Stimulated activated CD8-positive, alpha-beta memory T cell treated with anti-CD3 and anti-CD28 coated beads, Interleukin-2, amount 100 ng/mL, for 1 hour (primary cell): ENCODE results near the gene COA1.
A peak's percentile ranks its signal among the peaks of the same experiment; 100 is the strongest.

Source experiments
- DNase-seq, 2 donors: peaks; one replicate each; pipeline ENCODE4 v3.0.0-alpha.2; 2020; ENCODE audit warnings: low read depth in 2 of 2

The COA1 gene

GRCh38 chr7:43653466-43653865 is 75.9 kb downstream of the COA1 start:
- no peak for DNase-seq

DNA sequence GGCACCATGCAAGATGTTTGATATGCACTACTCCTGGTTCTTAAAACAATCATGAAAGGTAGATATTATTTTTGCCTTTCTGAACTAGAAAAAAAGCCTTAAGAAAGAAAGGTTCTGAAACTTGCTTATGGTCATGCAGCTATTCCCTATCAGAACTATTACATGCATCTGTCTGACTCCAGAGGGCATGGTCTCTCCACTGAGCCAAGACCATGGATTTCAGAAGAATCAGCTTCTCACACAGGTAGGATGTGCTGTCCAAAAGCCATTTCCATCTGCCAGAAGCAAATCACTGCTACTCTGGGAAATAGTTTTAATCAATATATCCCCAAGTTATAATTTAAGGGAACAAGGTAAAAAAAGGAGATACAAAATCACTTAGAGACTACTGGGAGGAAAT is 77.0 kb downstream of the COA1 start:
- DNase-seq = no peak

- DNase-seq = no peak
Measured at GRCh38 chr7:43650457-43651052, 78.8 kb downstream of the COA1 start.

DNA sequence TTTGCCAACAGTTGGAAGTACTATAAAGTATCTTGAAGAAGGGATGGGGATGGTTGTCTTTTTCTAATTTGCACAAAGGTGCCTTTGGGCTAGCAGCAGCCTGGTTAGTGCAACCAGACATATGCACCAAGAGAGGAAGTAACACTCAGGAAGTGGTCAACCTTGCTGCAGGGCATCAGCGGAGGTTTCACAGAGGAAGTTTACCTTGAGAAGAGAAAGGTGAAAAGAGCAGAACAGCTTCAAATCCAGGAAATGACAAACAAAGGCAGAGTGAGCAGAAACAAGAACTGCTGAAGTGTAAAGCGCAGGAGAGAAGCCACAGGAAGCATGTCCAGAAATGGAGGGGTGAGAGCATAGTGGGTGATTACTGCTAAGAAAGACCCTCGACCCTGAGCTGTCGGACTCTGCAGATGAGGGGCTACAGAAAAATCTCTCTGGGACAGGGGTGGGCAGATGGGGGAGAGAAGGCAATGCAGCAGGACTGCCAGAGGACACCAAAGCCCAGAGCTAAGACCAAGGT is 79.5 kb downstream of the COA1 start:
- DNase-seq = peak; percentile 34 to 36

- peak; percentile 38 to 50 for DNase-seq
Measured at GRCh38 chr7:43648473-43649406, 80.6 kb downstream of the COA1 start.

- DNase-seq = no peak
Measured at GRCh38 chr7:43647673-43648472, 81.5 kb downstream of the COA1 start.

GRCh38 chr7:43647339-43647672 is 82.0 kb downstream of the COA1 start:
- no peak for DNase-seq

DNA sequence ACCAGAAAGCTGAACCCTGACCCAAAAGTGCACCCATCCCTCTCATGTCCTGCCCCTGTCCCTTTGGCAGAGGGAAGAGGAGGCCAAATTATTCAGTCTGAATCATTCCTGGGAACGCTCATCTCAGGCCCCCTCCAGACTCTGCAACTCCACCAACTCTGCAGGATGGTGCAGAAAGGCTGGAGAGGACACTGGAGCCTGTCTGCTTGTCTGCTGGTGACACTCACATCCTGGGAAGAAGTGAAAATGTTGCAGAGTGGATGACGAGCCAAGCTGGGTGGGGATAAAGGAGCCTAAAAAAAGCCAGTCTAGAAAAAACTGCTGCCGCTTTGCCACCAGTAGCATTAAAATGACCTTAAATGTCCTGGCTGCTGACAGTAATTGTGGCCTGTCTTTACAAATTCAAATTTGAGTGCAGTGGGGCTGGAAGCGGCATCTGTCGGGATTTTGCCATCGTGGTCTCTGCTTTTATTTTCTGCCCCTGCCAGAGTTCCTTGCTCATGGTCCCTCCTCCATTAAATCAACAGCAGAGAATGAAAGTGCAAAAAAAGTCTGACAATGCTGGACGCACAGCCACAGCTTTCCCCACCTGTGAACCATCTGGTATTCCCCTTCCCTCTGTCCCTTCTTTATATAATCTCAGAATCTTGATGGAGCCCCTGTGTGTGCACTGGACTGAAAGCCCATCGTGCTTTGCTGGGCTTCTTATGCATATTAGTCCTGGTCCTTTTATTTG is 82.6 kb downstream of the COA1 start:
- DNase-seq = no peak

GRCh38 chr7:43645699-43646226 is 83.6 kb downstream of the COA1 start:
- no peak for DNase-seq

DNA sequence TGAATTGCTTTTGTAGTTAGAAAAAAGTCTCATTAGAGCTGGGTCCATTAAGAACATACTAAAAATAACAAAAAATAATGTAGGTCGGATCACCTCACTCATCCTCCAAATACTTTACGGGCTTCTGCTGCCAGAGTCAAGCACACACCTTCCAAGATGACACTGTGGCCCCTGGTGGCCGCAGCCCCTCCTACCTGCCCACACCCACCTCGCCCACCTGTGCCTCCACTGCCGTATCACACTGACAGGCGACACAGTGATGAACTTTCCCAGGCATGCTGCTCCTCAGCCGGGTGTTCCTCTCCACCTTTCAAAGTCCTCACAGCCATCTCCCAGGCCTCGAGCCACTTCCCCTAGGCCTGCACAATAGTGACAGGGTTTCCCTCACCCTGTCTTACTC is 85.5 kb downstream of the COA1 start:
- no peak for DNase-seq

DNA sequence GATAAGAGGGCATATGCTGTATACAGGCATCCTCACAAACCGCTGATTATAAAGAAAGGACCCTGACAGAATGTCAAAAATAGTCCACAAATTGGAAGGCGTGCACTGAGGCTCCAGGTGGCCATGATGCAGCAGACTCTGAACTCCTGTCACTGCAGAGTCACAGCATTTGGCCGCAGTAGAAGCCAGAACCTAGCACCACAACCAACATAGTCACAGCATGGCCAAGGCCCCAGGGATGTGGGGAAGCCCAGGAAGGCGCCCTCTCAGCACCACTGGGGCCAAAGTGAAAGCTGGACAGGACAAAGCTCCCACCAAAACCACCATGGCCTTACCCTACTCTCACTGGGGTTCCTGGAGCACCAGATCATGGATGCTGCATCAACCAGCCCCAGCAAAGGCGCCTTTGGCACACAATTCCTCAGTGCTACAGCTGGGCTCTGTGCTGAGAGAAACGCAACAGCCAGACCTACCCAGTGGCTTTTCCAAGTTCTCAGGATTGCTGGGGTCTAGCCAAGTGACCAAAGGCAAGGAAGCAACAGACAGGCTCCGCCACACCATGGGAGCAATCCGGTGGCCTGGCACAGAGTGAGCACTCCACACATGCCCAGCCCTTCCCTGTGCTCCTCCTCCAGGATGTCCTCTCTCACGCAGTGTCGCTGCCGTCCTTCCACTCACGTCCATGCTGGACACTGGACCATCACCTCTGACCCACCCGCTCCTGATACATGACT is 86.3 kb downstream of the COA1 start:
- DNase-seq = no peak

GRCh38 chr7:43640679-43641078 is 88.6 kb downstream of the COA1 start:
- DNase-seq = no peak

GRCh38 chr7:43639858-43640491 is 89.3 kb downstream of the COA1 start:
- no peak for DNase-seq

DNA sequence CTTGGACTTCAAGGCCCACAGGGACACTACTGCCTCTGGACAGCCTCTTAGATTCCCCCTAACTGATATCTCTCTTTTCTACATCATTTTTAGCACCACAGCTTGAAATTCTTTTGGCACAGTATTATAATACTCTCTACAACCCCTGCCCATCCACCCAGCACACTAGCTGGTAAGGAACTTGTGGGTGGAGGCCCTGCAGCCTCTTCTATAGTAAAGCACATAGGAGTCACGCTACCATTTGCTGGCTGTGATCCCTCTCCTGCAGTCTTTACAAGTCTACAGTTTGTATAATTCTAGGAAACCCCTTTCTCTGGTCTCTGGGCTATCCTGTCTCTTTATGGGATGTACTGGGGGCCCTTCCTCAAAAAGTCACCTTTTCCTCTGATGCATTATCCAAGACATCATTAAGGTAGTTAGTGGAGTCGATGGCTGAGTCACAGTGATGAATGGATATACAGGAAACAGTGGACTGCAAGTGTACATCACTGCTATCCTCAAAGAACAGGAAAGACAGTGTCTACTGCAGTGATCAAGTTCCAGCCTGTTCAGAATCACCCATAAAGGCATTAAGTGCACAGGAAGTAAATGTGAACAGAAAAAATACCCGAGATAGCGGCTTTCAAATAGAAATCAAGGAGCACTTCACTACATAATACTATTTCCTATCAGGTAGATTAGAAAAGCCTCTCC is 92.1 kb downstream of the COA1 start:
- DNase-seq = no peak

DNA sequence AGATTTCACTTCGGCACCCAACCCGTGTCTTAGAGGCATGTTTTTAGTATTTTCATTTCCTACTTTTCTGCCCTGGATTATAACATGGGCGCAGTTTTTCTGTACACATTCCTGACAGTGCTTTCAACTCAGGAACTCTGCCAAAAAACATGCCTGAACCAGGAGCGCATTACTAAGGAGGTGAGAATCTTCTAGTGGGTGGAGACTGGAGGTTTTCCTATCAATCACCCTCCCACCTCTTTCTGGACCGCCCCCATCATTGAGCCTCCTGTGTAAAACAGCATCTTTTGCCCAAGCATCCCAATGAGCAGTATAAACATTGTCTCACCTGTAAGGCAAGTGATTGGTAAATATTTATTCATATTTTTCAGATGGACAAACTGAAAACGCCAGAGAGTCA is 93.2 kb downstream of the COA1 start:
- no peak for DNase-seq

DNA sequence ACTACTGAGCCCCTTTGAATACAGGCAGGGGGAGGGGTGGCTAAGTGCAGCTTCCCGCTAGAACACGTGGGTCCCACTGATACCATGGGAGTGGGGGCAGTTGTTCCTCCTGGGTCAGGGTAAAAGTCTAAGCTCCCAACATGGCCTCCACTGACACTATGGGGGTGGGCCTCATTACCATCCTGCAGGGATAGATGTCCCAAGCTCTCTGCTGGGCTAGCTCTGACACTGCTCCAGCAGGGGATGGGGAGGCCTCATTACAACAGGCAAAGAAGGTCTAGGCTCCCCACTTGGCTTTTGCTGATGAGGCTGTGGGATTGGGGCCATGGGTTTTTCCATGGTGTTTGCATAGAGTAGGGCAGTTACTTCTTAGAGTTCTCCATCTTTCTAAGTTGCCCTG is 94.9 kb downstream of the COA1 start:
- DNase-seq = no peak

- DNase-seq = no peak
Measured at GRCh38 chr7:43632746-43633145, 96.6 kb downstream of the COA1 start.

DNA sequence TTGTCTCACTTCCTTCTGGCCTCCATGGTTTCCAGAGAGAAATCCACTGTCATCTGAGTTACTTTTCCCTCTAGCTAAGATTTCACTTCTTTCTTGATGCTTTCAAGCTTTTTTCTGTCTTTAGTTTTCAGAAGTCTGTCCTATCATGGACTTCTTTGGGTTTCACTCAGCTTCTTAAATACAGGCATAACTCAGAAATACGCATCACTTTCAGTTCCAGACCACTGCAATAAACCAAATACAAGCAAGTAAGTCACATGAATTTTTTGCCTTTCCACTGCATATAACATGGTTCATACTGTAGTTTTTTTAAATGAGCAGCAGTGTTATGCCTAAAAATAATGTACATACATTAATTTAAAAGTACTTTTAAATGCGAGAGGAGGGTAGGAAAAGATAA is 97.8 kb downstream of the COA1 start:
- no peak for DNase-seq

GRCh38 chr7:43630482-43630881 is 98.8 kb downstream of the COA1 start:
- DNase-seq = no peak

GRCh38 chr7:43629857-43630256 is 99.5 kb downstream of the COA1 start:
- no peak for DNase-seq
